ENCODE measurements around the gene GJA1. TPM values are rescaled to one million over a fixed set of nuclear protein-coding genes. Genes with fewer than 3 reads are reported as not detected.

The GJA1 gene
- total RNA-seq, 4 donors from 2014 or later = 39.0 to 173 (median 44.0) TPM

DNA sequence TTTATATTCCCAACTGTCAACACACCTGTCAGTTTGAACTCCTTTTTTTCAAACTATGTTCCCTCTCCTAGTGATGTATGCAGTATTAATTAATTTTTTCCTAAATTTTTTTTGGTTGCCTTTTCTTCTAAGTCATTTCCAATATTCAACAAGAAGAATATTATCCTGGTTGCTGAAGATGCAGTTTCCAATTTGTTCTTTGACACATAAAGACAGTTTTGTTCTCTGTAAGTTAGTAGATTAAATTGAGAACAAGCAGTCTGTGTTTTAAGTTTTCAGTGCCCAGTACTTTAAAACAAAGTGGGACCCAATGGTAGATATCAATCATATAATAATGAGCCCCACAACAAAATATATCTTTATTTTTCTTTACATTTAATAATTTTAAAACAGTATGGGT, 47.3 kb downstream of the GJA1 start:
- TF ChIP-seq, protein P1, sequence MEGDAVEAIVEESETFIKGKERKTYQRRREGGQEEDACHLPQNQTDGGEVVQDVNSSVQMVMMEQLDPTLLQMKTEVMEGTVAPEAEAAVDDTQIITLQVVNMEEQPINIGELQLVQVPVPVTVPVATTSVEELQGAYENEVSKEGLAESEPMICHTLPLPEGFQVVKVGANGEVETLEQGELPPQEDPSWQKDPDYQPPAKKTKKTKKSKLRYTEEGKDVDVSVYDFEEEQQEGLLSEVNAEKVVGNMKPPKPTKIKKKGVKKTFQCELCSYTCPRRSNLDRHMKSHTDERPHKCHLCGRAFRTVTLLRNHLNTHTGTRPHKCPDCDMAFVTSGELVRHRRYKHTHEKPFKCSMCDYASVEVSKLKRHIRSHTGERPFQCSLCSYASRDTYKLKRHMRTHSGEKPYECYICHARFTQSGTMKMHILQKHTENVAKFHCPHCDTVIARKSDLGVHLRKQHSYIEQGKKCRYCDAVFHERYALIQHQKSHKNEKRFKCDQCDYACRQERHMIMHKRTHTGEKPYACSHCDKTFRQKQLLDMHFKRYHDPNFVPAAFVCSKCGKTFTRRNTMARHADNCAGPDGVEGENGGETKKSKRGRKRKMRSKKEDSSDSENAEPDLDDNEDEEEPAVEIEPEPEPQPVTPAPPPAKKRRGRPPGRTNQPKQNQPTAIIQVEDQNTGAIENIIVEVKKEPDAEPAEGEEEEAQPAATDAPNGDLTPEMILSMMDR (IDR thresholded peaks at IDR 0.05; ENCODE audit: low read depth) = no peak

DNA sequence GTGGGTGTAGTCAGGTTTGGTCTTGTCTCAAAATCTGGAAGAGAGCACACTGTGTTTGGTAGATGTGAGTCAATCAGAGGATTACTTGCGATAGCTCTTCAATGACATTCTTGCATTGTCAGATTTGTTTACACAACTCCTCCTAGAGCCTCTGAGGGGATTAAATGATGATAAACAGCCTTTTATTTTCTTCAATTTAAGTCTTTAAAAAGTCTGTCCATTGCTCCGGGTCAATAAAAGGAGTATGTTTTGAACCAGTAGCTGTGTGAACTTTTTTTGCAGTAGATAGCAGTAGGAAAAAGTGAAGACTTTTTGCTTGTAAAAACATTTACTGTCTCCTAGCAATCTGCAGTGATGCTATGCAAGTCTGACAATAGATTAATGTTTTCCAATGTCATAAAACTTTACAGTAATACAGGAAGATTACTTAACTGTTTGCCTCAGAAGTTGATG, 49.9 kb downstream of the GJA1 start:
- TF ChIP-seq, protein P1 (IDR thresholded peaks at IDR 0.05; ENCODE audit: low read depth) = no peak

DNA sequence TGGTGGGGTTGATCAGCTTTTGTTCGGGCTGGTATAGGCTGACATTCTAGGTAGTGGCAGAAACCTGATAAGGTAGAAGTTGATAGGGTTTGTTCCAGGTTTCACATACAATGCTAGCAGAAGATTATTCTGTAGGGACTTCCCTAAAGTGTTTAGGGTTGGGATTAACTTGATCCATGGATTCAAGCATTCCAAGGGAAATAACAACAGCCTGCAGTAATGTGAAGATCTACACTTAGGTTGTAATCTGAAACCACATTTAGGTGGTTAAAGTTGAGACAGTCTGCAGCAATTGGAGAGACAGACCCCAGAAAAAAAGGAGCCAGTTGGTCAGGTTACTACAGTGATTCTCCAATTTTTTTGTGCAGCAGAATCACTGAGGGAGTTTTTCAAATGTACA, 56.1 kb downstream of the GJA1 start:
- TF ChIP-seq, protein P1 (IDR thresholded peaks at IDR 0.05; ENCODE audit: low read depth) = no peak

DNA sequence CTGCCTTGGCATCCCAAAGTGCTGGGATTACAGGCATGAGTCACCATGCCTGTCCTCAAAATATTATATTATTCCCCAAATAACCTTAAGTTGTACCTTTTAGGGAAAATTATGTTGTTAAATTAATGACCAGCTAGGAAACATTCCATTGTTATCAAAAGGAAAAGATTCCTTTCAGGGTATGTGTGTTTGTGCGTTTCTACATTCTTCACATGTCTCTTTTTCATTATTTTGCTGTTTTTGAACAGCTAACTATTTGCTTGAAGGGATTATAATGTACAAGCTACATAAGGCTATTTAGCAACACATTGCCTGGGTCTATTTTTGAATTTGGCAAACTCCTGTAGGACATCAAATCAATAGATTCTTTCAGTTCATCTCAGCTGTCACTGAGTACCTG, 57.1 kb downstream of the GJA1 start:
- TF ChIP-seq, protein P1 (IDR thresholded peaks at IDR 0.05; ENCODE audit: low read depth) = no peak

DNA sequence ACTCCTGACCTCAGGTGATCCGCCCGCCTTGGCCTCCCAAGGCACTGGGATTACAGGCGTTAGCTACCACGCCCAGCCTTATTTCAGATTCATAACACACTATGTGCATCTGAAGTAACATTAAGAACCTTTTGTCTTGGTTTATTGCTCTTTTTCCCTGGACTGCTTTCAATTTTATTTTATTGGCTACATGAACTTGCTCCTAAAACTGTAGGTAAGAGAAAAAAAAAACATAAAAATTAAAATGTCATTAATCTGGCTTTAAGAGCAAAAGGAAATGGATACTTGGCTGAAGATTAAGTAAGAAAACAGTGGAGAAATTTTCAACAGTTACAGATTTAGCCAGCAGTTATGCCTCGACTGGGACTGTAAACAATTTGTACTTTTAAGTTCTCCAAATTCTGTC, 62.5 kb downstream of the GJA1 start:
- TF ChIP-seq, protein P1 (IDR thresholded peaks at IDR 0.05; ENCODE audit: low read depth) = no peak

DNA sequence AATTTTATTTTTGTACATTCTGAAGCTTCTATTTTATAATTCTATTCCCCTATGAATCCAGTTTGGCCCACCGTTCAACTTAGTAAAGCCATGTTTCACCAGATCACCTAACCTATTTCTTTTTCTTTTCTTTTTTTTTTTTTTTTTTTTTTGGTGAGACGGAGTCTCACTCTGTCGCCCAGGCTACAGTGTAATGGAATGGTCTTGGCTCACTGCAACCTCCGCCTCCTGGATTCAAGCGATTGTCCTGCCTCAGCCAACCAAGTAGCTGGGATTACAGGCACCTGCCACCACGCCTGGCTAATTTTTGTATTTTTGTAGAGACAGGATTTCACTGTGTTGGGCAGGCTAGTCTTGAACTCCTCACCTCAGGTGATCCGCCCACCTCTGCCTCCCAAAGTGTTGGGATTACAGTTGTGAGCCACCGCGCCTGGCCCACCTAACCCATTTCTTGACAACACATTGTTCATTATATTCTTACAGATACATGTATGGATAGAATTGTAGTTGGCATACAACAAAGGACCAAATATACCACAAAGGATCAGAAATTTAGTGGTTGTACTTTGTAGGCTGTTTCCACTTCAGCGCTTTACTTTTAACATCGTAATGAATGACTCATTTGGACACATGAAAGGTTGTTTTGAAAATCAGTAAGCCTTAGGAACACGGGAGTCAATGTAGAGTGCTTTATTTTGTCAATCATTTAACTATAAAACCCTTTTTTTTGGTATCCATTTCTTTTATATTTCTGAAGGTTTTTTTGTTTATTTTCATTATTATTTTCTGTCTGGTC, 63.2 kb downstream of the GJA1 start:
- TF ChIP-seq, protein P1 (IDR thresholded peaks at IDR 0.05; ENCODE audit: low read depth) = no peak

Small RNA genes lying within 50 kb of the gene (small RNA-seq; reads per million reads assigned to genes)
- gene RNU4-35P = not detected

Other genes with a start within 250 kb of the GJA1 start
- gene TBC1D32, start 101.2 kb upstream of the GJA1 start, total RNA-seq = 10 to 100 TPM in 1 of 4 donors, 1 to 10 TPM in 3; 4.4 to 12.6 (median 6.6) TPM